ENCODE measurements around the gene CMTM8. TPM values are rescaled to one million over a fixed set of nuclear protein-coding genes. Genes with fewer than 3 reads are reported as not detected.
A peak's percentile ranks its signal among the peaks of the same experiment; 100 is the strongest.

The CMTM8 gene
- total RNA-seq, 2 experiments from 2014 or later = 11.6 to 13.0 TPM

DNA sequence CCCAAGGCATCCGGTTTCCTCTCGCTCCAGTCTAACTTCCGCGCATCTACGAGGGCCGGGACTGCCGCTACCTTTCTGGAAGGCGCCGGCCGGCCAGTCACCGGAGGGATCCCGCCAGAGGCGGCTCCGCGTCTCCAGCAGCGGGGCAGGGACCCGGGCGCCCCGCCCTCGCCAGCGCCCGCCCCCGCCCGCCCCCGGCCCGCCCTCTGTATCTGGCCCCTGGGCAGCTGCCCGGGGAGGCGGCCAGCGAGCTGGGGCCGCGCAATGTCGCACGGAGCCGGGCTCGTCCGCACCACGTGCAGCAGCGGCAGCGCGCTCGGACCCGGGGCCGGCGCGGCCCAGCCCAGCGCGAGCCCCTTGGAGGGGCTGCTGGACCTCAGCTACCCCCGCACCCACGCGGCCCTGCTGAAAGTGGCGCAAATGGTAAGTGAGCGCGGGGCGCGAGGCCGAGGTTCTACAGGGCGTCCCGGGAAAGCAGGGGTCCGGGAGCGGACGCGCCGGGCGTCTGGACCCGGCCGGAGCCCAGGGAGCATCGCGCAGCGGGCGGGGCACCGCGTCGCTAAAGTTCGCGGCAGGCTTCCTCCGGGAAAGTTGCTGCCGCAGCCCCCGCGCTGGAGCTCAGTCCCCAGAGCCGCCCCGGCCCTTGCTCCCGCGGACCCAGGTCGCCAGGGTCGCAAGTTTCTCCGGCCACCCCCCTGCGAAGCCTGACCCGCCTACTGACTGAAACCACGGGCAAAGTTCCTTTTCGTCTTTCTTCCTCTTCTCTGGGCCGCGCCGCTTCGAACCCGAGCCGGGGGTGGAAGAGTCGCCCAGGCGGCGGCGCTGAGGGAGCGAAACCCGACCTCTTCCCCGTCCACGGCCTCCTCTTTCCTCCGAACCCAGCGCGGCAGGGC, 153.4 kb downstream of the CMTM8 start, which contains the start of gene CMTM7:
Gene CMTM7, plus strand, starts transcription at position 211 of the 893 bp plus-strand sequence. Its CDS starts 54 bp downstream, at position 265.
- H3K36me3 Mint-ChIP-seq = peaks cover 19% of the 10 kb centered on the region
- H3K9me3 Mint-ChIP-seq = no peaks in the 10 kb centered on the region
- H3K4me1 Mint-ChIP-seq (ENCODE audit: low read depth) = peaks cover 55% of the 10 kb centered on the region
- intact Hi-C loops (cut with micrococcal nuclease) = loop anchor here (1.0 to 10.0 kb wide), 4 partner anchors 17 to 293 kb away; partner anchors contain the start of genes CMTM8 and CNOT10
- no peaks in the 10 kb centered on the region for H3K27me3 Mint-ChIP-seq
- POLR2A ChIA-PET = interaction anchor here (1.0 to 1.9 kb wide), 6 partner anchors 20 to 110 kb away, joined by 3 to 7 read pairs (median 5); partner anchors contain the start of gene CMTM6
- CTCF ChIA-PET = interaction anchor here (0.8 to 2.6 kb wide), 4 partner anchors 16 to 81 kb away, joined by 3 to 24 read pairs (median 8); no protein-coding TSS in a partner anchor
- DNase-seq = peak; percentile 81
- H3K4me3 Mint-ChIP-seq = peak within 1 kb of the TSS; percentile 98
- H3K27ac Mint-ChIP-seq = peak within 1 kb of the TSS; percentile 95

DNA sequence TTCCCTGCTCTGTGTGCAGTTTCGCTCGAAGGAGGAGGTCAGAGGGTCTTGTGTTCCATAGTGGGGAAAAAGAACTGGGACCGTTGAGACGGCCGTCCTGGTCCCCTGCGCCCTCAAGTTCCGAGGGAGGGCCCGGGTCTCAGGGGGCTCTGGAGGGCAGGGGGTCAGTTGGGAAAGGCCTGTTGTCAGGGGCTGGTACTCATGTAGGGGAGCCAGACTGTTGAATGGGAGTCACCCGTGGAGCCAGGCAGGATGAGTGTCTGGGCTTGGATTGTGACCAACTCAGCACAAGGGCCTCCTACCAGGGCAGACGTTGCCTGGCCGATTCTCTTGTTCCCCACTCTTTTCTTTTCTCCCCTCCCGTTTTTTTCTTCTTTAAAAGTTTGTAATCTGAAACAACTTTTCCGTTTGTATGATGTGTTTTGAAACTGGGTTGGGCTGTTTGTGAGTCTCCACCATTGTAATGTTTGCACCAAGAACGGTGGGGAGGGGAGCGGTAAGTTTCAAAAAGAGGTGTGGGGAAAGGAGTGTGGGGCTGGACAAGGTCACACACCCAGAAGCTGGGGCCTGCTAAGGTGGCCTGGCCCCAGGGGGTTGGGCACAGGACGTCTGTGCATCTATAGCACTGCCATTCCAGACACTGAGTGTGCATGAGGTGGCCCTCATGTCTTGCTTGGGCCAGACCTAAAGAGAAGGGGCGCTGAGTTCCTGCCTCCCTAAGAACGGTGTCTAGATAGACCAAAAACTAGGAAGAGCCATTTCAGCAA, 154.2 kb downstream of the CMTM8 start:
- Mint-ChIP-seq H3K4me3 (peak overlapping the region; percentile 98), H3K9me3 (no peaks in the 10 kb centered on the region), H3K27me3 (no peaks in the 10 kb centered on the region), H3K36me3 (peaks cover 19% of the 10 kb centered on the region), H3K4me1 (ENCODE audit: low read depth) (peaks cover 56% of the 10 kb centered on the region), H3K27ac (peak overlapping the region; percentile 95)
- ChIA-PET POLR2A (no interaction called here), CTCF (interaction anchor here (2.6 to 8.7 kb wide), 3 partner anchors 19 to 76 kb away, joined by 12 to 101 read pairs (median 33); no protein-coding TSS in a partner anchor)
- DNase-seq = peak; percentile 62
- intact Hi-C loops (cut with micrococcal nuclease) = loop anchor here (1.0 to 10.0 kb wide), 4 partner anchors 9 to 292 kb away; partner anchors contain the start of genes CMTM8 and CNOT10

DNA sequence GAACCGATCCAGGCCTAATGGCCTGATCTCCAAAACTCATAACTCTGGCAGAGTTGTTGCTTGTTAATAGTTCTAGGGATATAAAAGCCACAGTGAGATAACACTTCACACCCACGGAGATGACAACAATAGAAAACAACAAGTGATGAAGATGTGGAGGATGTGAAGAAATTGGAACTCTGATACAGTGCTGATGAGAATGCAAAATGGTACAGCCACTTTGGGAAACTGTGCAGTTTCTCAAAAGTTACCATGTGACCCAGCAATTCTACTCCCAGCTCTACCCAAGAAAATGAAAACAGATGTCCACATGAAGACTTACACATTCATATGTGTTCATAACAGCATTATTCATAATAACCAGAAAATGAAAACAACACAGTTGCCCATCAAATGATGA, 157.0 kb downstream of the CMTM8 start:
- no peak for DNase-seq
- H3K4me1 Mint-ChIP-seq (ENCODE audit: low read depth) = peaks cover 65% of the 10 kb centered on the region
- intact Hi-C loops (cut with micrococcal nuclease) = loop anchor here (10.0 kb wide), 1 partner anchor 289 kb away; the partner anchor contains the start of gene CNOT10
- POLR2A ChIA-PET = interaction anchor here (0.9 to 2.5 kb wide), 5 partner anchors 18 to 565 kb away, joined by 3 to 11 read pairs (median 3); no protein-coding TSS in a partner anchor
- CTCF ChIA-PET = interaction anchor here (0.6 to 8.7 kb wide), 6 partner anchors 21 to 220 kb away, joined by 3 to 101 read pairs (median 4); no protein-coding TSS in a partner anchor
- H3K9me3 Mint-ChIP-seq = no peaks in the 10 kb centered on the region
- peaks cover 19% of the 10 kb centered on the region for H3K36me3 Mint-ChIP-seq
- peak overlapping the region; percentile 87 for H3K27ac Mint-ChIP-seq
- H3K27me3 Mint-ChIP-seq = no peaks in the 10 kb centered on the region
- no peak overlapping the region for H3K4me3 Mint-ChIP-seq

DNA sequence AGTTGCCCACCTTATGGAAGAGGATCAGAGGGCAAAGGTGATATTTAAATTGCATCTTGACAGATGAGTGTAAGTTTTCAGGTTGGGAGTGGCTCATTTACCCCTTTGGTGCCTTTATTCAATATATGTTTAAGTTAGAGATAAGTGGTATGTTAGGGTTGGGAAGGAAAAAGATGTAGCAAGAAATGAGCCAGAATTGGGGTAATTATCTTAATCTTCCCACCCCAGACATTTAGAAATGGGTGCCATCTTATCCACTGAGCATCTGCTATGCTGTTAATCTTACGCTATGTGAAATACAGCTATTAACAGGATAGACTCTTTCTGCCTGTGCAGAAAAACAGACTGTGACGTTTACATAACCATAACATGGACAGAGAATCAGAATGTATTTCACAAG, 159.5 kb downstream of the CMTM8 start:
- no peak for DNase-seq
- Mint-ChIP-seq H3K27me3 (no peaks in the 10 kb centered on the region), H3K9me3 (no peaks in the 10 kb centered on the region), H3K4me3 (no peak overlapping the region), H3K36me3 (peaks cover 10% of the 10 kb centered on the region), H3K4me1 (ENCODE audit: low read depth) (peaks cover 67% of the 10 kb centered on the region), H3K27ac (peak overlapping the region; percentile 26)
- intact Hi-C loops (cut with micrococcal nuclease) = loop anchor here (2.0 to 10.0 kb wide), 4 partner anchors 63 to 287 kb away; partner anchors contain the start of gene CNOT10
- ChIA-PET POLR2A (interaction anchor here (0.7 kb wide), 1 partner anchor 10 kb away, joined by 6 read pairs; no protein-coding TSS in a partner anchor), CTCF (interaction anchor here (0.7 to 8.7 kb wide), 7 partner anchors 17 to 222 kb away, joined by 3 to 101 read pairs (median 4); no protein-coding TSS in a partner anchor)

DNA sequence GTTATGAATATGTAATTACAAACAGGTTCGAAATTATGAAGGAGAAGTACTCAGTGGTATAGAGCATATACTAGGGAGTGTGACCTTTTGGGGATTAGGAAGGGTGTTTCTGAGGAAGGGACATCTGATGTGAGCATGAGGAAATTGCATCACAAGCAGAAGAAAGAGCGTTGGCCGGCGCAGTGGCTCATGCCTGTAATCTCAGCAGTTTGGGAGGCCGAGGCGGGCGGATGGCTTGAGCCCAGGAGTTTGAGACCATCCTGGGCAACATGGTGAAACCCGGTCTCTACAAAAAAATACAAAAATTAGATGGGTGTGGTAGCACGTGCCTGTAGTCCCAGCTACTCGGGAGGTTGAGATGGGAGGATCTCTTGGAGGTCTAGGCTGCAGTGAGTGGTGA, 160.1 kb downstream of the CMTM8 start:
- CTCF ChIA-PET = interaction anchor here (0.7 to 8.7 kb wide), 8 partner anchors 12 to 222 kb away, joined by 3 to 101 read pairs (median 4); no protein-coding TSS in a partner anchor
- Mint-ChIP-seq H3K27me3 (no peaks in the 10 kb centered on the region), H3K9me3 (no peaks in the 10 kb centered on the region), H3K4me1 (ENCODE audit: low read depth) (peaks cover 67% of the 10 kb centered on the region), H3K27ac (peak overlapping the region; percentile 49), H3K36me3 (peaks cover 8% of the 10 kb centered on the region), H3K4me3 (no peak overlapping the region)
- POLR2A ChIA-PET = no interaction called here
- DNase-seq = no peak
- intact Hi-C loops (cut with micrococcal nuclease) = loop anchor here (2.0 to 10.0 kb wide), 4 partner anchors 64 to 286 kb away; partner anchors contain the start of gene CNOT10

DNA sequence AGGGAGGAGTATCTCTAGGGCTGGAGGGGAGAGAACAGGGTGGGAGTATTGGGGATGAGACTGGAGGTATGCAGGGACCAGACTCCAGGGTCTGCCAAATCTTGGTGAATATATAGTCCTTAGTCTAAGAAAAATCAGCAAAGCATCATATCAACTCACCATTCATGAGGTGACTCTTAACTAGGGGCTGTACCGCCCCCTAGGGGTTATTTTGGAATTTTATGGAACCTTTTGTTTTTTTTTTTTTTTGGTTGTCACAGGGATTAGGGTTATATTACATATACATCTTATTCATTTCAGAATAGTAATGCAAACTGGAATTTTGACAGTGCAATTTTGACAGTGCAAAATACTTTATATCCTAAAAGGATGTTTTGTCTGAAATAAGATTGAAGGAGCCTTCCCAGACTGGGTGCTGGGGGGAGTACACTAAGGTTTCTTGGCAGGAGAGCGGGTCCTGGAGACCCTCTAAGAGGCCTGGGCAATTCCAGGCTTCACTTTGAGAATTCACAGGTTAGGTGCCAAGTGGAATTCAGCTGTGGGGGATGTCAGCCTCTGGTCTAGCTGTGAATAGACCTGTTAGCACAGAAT, 160.6 kb downstream of the CMTM8 start:
- intact Hi-C loops (cut with micrococcal nuclease) = loop anchor here (1.0 to 10.0 kb wide), 6 partner anchors 24 to 286 kb away; partner anchors contain the start of gene CNOT10
- no peaks in the 10 kb centered on the region for H3K27me3 Mint-ChIP-seq
- POLR2A ChIA-PET = no interaction called here
- no peaks in the 10 kb centered on the region for H3K9me3 Mint-ChIP-seq
- peak overlapping the region; percentile 70 for H3K27ac Mint-ChIP-seq
- peaks cover 65% of the 10 kb centered on the region for H3K4me1 Mint-ChIP-seq (ENCODE audit: low read depth)
- no peak overlapping the region for H3K4me3 Mint-ChIP-seq
- DNase-seq = no peak
- CTCF ChIA-PET = interaction anchor here (0.6 to 8.7 kb wide), 9 partner anchors 12 to 266 kb away, joined by 3 to 101 read pairs (median 3); no protein-coding TSS in a partner anchor
- peaks cover 8% of the 10 kb centered on the region for H3K36me3 Mint-ChIP-seq

DNA sequence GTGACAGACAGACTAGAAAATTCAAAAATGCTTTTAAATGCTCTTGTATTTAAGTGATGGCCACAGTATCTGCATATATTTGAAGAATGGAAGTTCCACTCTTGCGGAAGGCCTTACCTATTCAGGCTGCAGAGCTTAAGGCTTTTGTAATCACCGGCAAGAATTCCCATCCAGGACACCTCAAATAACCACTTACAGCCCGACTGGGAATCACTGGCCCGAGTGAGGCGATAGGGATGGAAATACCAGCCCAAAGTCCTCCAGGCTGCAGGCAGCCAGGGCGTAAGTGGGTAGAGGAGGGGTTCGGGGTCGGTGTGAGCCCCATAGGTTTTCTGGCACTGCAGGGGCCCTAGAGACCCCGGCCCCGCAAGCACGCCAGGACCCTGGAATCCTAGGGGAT, 162.6 kb downstream of the CMTM8 start:
- H3K27ac Mint-ChIP-seq = peak overlapping the region; percentile 99
- H3K4me1 Mint-ChIP-seq (ENCODE audit: low read depth) = peaks cover 57% of the 10 kb centered on the region
- POLR2A ChIA-PET = interaction anchor here (0.6 kb wide), 1 partner anchor 14 kb away, joined by 3 read pairs; no protein-coding TSS in a partner anchor
- H3K4me3 Mint-ChIP-seq = peak overlapping the region; percentile 85
- H3K9me3 Mint-ChIP-seq = no peaks in the 10 kb centered on the region
- CTCF ChIA-PET = interaction anchor here (1.0 to 8.7 kb wide), 4 partner anchors 12 to 252 kb away, joined by 3 to 101 read pairs (median 12); no protein-coding TSS in a partner anchor
- intact Hi-C loops (cut with micrococcal nuclease) = loop anchor here (1.0 to 2.0 kb wide), 3 partner anchors 8 to 60 kb away; no protein-coding TSS in a partner anchor
- no peaks in the 10 kb centered on the region for H3K27me3 Mint-ChIP-seq
- DNase-seq = no peak
- peaks cover 14% of the 10 kb centered on the region for H3K36me3 Mint-ChIP-seq

DNA sequence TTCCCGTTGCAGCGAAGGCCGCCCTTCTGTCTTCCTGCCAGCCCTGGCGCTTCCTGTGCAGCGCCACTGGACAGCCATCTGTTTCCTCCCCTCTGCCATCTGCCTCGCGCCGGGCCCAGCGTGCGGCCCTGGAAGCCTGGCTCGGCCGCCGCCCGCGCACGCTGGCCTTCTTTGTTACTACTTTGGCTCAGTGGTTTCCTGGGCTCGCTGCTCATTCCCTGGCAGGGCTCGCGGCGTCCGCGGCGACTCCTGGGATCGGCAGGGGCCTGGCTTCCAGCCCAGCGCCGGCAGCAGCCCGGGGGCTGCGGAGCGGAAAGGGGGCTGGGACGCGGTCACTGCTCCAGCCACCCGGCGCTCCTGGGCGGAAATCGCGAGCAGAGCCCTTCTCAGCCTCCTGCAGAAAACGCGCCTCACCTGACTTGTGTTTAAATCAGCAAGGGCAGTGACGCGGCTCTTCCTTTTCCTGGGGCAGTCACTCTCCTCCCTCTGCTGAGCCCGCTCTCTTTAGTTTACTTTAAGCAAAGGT, 163.1 kb downstream of the CMTM8 start:
- ChIA-PET POLR2A (no interaction called here), CTCF (interaction anchor here (2.7 to 8.7 kb wide), 2 partner anchors 27 to 67 kb away, joined by 20 to 101 read pairs; no protein-coding TSS in a partner anchor)
- intact Hi-C loops (cut with micrococcal nuclease) = loop anchor here (1.0 to 2.0 kb wide), 4 partner anchors 8 to 59 kb away; no protein-coding TSS in a partner anchor
- Mint-ChIP-seq H3K36me3 (peaks cover 14% of the 10 kb centered on the region), H3K4me1 (ENCODE audit: low read depth) (peaks cover 58% of the 10 kb centered on the region), H3K4me3 (peak overlapping the region; percentile 85), H3K27me3 (no peaks in the 10 kb centered on the region), H3K27ac (peak overlapping the region; percentile 99), H3K9me3 (no peaks in the 10 kb centered on the region)
- peak; percentile 74 for DNase-seq

DNA sequence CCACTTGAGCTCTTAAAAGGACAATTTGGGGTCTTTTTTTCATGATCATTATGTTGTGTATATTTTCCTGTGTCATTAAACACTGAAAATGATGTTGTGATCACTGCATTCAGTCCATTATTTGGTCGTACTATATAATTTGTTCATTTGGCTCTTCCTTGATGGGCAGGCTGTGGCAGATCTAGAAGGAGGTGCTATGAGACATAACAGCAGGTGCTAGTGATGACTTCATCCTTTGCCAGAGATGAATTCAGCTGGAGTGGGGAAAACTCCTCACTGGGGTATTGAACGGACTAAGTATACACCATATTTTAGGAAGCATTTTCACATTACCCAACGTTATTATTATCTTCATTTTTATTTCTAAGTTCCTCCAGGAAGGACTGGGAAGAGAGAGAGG, 165.2 kb downstream of the CMTM8 start:
- no peak for DNase-seq
- intact Hi-C loops (cut with micrococcal nuclease) = loop anchor here (2.0 kb wide), 1 partner anchor 29 kb away; no protein-coding TSS in a partner anchor
- peak overlapping the region; percentile 19 for H3K27ac Mint-ChIP-seq
- ChIA-PET CTCF (interaction anchor here (1.1 kb wide), 1 partner anchor 64 kb away, joined by 5 read pairs; no protein-coding TSS in a partner anchor), POLR2A (no interaction called here)
- H3K4me1 Mint-ChIP-seq (ENCODE audit: low read depth) = peaks cover 57% of the 10 kb centered on the region
- H3K36me3 Mint-ChIP-seq = peaks cover 14% of the 10 kb centered on the region
- no peak overlapping the region for H3K4me3 Mint-ChIP-seq
- H3K9me3 Mint-ChIP-seq = no peaks in the 10 kb centered on the region
- H3K27me3 Mint-ChIP-seq = no peaks in the 10 kb centered on the region

DNA sequence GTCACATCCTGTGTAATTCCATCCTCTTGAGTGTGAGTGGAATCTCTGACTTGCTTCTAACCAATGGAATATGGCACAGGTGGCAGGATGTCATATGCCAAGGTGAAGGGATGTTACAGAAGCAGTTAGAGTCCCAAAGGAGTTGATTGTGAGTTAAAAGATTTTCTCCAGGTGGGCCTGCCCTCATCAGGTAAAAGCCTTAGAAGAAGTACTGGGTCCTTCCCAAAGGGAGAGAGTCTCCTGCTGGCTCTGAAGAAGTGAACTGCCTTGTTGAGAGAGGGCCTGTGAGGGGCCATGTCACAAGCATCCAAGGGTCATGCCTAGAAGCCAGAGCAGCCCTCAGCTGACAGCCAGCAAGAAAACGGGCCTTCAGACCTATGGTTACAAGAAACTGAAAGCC, 166.2 kb downstream of the CMTM8 start:
- Mint-ChIP-seq H3K27ac (peak overlapping the region; percentile 29), H3K27me3 (no peaks in the 10 kb centered on the region), H3K4me1 (ENCODE audit: low read depth) (peaks cover 54% of the 10 kb centered on the region), H3K4me3 (no peak overlapping the region), H3K36me3 (peaks cover 14% of the 10 kb centered on the region), H3K9me3 (no peaks in the 10 kb centered on the region)
- ChIA-PET POLR2A (interaction anchor here (0.6 kb wide), 1 partner anchor 106 kb away, joined by 4 read pairs; no protein-coding TSS in a partner anchor), CTCF (interaction anchor here (1.2 to 1.6 kb wide), 2 partner anchors 30 to 63 kb away, joined by 3 to 4 read pairs; no protein-coding TSS in a partner anchor)
- intact Hi-C loops (cut with micrococcal nuclease) = no loop called here
- no peak for DNase-seq

Measured in activated CD4-positive, alpha-beta memory T cell treated with anti-CD3 and anti-CD28 coated beads for 36 hours (primary cell).